ENCODE measurements around the gene NOA1.
"Not testable (repeated sequence)": the region's sequence is repeated elsewhere in the genome, so short reads cannot be mapped to it uniquely, and the experiment has no call there.

The NOA1 gene

DNA sequence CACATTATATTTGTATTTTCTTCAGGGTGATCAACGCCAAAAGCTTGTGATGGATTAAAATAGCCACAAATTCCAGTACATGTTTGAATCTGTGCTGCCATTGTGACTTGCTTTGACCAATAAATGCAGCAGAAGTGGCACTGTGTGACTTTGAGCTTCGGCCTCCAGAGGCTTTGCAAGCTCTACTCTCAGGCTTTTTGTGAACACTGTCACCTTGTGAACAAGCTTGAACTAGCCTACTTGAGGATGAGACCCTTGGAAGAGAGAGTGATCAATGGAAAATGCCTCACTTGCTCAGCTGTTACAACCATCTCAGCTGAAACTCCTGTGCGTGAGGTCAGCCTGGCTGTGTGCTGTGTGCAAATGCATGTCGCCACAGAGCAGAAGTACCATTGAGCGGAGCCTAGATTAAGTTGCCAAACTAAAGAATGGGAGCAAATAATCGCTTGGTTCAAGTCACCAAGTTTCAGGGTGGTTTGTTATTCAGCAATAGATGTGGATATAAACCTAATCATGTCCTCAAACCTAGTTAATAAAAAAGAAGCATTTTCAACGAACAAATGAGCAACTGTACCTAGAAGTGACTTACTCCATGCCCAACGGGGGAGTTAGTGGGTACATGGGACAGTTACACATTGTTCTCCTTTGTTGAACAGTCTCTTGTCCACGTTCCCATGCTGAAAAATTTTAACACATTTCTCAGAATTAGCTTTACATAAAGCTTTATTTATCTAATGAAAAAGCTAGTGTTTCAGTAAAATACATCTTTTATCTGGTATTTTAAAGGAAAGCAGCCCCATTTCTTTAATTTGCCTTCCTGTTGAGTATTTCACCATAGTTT, 23.5 kb downstream of the NOA1 start:
- DNase-seq: no peak

DNA sequence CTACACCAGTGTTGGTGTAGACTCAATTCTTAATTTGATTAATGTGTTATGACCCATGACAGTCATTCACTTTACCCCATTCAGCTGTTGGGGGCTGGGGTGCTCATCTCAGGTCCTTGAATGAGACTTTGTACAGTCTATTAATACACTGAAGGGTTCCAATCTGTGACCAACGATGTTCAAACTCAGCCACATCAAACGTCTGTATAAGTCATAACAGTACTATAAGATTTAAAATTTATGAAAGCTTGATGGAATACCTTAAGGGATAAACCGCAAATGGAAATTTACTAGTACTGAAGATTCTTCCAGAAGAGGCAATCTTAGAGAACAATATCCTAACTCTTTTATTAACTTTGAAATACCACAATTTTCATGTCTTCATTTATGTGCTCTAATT, 36.0 kb downstream of the NOA1 start:
- DNase-seq: no peak

DNA sequence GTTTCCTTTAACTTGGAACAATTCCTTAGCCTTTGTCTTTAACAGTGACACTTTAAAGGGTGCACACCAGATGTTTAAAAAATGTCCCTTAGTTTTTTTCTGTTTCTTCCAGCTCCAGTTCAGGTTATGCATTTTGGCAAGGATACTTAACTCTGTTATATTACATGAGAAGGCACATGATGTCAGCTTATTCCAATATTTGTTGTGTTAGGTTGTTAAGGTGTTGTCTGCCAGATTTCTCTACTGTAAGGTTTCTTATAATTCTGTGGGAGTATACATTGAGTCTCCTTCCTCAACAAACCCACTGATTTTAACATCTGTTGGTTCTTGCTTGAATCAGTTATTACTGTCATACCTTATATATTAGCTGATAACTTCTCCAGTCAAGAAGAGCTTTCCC, 36.4 kb downstream of the NOA1 start:
- DNase-seq: no peak

DNA sequence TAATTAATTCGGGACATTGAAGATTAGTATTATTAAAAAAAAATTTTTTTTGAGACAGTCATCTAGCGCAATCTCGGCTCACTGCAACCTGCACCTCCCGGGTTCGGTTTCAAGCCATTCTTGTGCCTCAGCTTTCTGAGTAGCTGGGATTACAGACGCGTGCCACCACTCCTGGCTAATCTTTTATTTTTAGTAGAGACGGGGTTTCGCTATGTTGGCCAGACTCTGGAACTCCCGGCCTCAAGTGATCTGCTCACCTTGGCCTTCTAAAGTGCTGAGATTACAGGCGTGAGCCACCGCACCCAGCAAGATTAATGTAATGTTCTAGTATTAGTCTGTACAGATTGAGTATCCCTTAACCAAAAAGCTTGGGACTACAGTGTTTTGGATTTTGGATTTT, 37.0 kb downstream of the NOA1 start:
- no peak for DNase-seq

DNA sequence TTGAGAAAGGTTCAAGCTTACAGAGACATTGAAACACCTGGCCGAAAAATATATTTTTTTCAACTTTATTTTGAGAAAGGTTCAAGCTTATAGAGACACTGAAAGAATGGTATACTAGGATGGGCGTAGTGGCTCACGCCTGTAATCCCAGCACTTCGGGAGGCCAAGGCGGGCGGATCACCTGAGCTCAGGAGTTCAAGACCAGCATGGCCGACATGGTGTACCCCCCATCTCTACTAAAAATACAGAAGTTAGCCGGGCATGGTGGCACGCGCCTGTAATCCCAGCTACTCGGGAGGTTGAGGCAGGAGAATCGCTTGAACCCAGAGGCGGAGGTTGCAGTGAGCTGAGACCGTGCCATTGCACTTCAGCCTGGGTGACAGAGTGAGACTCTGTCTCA, 37.6 kb downstream of the NOA1 start:
- not testable (repeated sequence) for DNase-seq

DNA sequence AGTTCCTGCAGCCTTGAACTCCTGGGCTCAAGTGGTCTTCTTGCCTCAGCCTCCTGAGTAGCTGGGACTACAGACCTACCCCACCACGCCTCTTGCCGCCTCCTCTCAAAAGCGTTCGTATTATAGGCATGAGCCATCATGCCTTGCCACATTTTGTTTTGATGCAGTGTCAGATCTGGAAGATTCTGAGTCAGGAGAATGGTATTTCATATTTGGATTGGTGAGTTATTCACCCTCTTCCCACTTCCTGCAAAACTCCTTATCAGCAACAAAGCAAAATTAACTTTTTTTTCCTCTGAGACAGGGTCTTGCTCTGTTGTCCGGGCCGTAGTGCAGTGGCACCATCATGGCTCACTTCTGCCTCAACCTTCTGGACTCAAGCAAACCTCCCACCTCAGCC, 40.1 kb downstream of the NOA1 start:
- DNase-seq: no peak

DNA sequence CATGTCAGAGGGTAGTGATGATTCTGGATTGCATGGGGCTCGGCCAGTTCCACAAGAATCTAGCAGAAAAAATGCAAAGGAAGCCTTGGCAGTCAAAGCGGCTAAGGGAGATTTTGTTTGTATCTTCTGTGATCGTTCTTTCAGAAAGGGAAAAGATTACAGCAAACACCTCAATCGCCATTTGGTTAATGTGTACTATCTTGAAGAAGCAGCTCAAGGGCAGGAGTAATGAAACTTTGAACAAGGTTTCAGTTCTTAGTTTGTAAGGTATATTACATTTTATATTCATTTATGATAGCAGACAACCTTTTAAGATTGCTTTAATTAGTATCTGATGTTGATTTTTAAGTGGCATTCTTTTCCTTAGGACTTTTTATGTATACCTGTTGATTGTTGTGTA, 45.5 kb downstream of the NOA1 start:
- no peak for DNase-seq

DNA sequence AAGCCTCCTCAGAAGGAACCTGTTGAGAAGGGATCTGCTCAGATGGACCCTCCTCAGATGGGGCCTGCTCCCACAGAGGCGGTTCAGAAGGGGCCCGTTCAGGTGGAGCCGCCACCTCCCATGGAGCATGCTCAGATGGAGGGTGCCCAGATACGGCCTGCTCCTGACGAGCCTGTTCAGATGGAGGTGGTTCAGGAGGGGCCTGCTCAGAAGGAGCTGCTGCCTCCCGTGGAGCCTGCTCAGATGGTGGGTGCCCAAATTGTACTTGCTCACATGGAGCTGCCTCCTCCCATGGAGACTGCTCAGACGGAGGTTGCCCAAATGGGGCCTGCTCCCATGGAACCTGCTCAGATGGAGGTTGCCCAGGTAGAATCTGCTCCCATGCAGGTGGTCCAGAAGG, 46.8 kb downstream of the NOA1 start:
- DNase-seq: no peak

DNA sequence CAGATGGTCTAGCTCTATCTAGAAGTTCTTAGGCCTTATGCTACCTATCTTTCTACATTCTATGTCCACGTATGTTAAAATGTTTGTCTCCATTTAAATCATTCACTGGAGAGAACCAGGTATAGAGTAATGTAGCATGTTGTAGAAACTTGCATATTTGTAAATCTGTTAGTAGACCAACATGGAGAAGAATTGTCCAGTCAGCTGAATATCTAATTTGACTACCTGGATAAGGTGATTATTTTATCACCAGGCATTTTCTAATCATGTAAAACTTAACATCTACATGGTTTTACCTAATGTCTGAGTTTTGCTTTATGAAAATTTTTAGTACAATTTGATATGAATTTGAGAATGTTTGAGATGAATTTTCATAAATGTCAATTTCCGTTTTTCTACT, 50.2 kb downstream of the NOA1 start:
- no peak for DNase-seq

DNA sequence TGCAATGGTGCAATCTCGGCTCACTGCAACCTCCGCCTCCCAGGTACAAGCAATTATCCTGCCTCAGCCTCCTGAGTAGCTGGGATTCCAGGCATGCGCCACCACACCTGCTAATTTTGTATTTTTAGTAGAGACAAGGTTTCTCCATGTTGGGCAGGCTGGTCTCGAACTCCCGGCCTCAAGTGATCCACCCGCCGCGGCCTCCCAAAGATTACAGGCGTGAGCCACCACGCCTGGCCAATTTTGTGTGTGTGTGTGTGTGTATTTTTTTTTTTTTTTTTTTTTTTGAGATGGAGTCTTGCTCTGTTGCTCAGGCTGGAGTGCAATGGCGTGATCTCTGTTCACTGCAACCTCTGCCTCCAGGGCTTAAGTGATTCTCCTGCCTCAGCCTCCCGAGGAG, 62.4 kb downstream of the NOA1 start:
- DNase-seq: not testable (repeated sequence)

DNA sequence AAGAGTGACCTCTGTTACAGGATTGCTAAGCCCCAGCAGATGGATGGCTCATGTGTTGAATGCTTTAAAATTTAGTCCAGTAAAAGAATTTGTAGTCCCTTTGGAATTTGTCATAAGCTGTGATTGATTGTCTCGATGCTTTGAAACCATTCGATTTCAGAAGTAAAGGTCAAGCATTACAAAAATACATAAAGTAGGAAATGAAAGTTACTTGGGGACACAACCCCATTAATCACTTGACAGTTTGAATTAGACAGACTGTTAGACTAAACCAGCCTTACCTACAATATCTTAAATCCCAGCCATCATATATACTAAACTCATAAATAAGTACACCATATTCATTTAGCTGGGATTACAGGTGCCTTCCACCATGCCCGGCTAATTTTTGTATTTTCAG, 63.1 kb downstream of the NOA1 start:
- no peak for DNase-seq
